T-helper 1 cell treated with Interleukin-12 subunit alpha and Interleukin-12 subunit beta and Interleukin-4 antibody, amounts not matched to agents 30 μg/mL and 1 μg/mL, for 36 hours (primary cell): ENCODE results near the gene COL28A1.

Source experiments
- H3K27ac Mint-ChIP-seq: one replicate; pipeline ENCODE4 v1.8.0; 2021; ENCODE audit warnings: mild to moderate bottlenecking, mixed read lengths
- H3K27me3 Mint-ChIP-seq: one replicate; pipeline ENCODE4 v1.8.0; 2021; ENCODE audit warnings: low read depth, mixed read lengths
- H3K36me3 Mint-ChIP-seq: one replicate; pipeline ENCODE4 v1.8.0; 2021; ENCODE audit warnings: low read depth, mixed read lengths
- H3K4me1 Mint-ChIP-seq: one replicate; pipeline ENCODE4 v1.8.0; 2021; ENCODE audit warnings: low read depth, mixed read lengths
- H3K4me3 Mint-ChIP-seq: one replicate; pipeline ENCODE4 v1.8.0; 2021; ENCODE audit warnings: mild to moderate bottlenecking, moderate library complexity, mixed read lengths
- H3K9me3 Mint-ChIP-seq: one replicate; pipeline ENCODE4 v1.8.0; 2021; ENCODE audit warnings: mixed read lengths

The COL28A1 gene

DNA sequence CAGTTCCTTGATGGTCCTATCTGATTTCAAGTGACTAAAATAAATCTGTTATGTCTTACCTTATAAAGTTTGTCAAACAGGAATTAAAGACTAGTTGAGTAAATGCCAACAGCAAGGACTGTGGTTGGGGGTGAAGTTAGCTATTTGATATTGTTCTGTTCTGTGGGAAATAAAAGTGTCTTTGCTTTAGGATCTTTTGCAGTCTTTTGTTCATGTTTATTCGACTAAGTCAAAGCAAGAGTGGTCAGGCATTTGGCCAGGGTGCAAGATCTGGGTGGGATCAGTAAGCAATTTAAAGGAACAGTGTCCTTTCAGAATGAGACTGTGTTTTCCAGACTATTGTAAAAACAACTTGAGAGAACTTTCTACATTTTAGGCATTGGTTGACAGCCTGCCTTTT, at the start of gene COL28A1:
TSS of gene COL28A1 (minus strand) at position 183 of the 400 bp plus-strand sequence. CDS start 2,998 bp downstream, outside the sequence.
- Mint-ChIP-seq H3K36me3 (no peaks in the 10 kb centered on the region), H3K27me3 (peaks cover 32% of the 10 kb centered on the region), H3K9me3 (no peaks in the 10 kb centered on the region), H3K4me1 (no peaks in the 10 kb centered on the region), H3K27ac (no peak within 1 kb of the TSS), H3K4me3 (no peak within 1 kb of the TSS)

DNA sequence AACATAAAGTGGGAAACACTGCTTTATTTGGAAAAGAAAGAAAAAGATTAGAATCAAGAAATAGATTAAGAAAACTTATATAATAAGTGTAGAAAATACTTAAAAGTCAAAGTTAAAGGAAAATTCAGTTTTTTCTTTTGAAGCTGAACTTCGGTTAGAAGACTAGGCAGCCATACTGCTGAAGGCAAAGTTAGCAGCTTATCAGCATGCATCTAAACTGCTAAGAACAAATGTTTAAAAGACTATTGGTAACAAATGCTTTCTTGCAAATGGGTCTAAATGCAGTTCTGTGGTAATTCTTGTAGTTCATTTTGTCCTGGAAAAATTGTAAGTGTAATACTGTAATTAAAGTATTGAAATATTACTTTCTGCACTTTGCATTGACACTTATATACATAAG, 49.0 kb upstream of the COL28A1 start:
- Mint-ChIP-seq H3K27ac (no peak overlapping the region), H3K4me3 (no peak overlapping the region), H3K36me3 (peaks cover 6% of the 10 kb centered on the region), H3K4me1 (peaks cover 2% of the 10 kb centered on the region), H3K27me3 (no peaks in the 10 kb centered on the region), H3K9me3 (no peaks in the 10 kb centered on the region)

DNA sequence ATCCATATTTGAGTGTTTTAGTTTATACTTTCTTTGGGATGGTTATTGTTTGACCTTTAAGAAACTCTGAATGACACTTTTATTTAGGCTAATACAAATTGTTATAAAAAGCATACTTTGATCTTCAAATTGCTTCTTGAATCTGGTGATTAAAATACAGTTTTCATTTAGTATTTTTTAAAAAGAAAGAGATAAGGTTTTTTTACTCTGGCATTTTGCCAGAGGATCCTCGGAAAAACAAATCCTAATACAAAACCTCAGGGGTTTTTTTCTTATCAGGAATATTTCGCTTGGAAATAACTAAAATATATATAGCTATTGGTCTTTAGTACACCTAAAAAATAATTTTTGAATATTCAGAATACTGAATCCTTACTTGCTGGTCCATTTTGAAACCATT, 48.1 kb upstream of the COL28A1 start:
- Mint-ChIP-seq H3K36me3 (peaks cover 6% of the 10 kb centered on the region), H3K4me1 (peaks cover 4% of the 10 kb centered on the region), H3K4me3 (no peak overlapping the region), H3K9me3 (no peaks in the 10 kb centered on the region), H3K27me3 (no peaks in the 10 kb centered on the region), H3K27ac (no peak overlapping the region)

DNA sequence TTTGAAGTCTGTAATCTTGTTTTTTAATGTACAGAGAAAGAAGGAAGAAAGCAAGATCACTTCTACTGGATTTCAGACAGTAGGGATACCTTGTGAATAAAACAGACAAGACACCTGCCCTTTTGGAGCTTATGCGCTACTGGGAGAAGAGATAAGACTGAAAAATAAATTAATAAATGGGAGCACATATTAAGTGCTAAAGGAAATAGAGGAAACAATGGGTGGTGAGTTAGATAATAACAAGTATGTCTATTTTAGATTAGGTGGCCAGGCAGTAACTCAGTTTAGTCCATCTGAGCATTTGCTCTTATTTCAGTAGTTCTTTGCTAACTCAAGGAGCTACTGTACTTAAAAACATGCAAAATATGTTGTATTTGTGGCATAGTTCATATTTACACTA, 46.9 kb upstream of the COL28A1 start:
- Mint-ChIP-seq H3K4me1 (peaks cover 2% of the 10 kb centered on the region), H3K9me3 (no peaks in the 10 kb centered on the region), H3K36me3 (peaks cover 4% of the 10 kb centered on the region), H3K27me3 (no peaks in the 10 kb centered on the region), H3K27ac (no peak overlapping the region), H3K4me3 (no peak overlapping the region)

DNA sequence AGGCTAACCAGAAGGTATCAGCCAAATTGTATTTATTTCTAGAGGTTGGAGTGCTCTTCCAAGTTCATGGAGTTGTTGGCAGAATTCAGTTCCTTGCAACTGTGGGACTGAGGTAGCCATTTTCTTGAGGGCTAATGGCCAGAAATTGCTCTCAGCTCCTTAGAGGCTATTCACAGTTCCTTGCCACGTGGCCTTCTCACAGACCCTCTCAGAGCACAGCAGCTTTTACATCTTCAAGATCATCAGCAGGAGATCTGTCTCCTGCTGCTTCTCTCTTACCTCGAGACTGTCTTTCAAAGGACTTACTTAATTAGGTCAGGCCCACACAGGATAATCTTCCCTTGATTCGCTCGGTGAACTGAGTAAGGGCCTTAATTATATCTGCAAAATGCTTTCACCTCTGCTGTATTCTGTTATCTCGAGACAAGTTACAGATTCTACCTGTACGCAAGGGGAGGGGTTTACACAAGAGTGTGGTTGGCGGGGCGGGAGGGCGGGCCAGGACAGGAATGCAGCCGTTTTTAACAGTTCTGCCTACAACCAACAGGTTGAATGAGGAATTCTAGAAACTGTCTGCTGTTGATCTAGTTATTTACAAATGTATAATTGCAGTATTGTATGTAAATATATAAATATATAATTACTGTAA, 46.0 kb upstream of the COL28A1 start:
- Mint-ChIP-seq H3K27ac (no peak overlapping the region), H3K4me1 (peaks cover 2% of the 10 kb centered on the region), H3K9me3 (no peaks in the 10 kb centered on the region), H3K27me3 (no peaks in the 10 kb centered on the region), H3K4me3 (no peak overlapping the region), H3K36me3 (peaks cover 4% of the 10 kb centered on the region)

DNA sequence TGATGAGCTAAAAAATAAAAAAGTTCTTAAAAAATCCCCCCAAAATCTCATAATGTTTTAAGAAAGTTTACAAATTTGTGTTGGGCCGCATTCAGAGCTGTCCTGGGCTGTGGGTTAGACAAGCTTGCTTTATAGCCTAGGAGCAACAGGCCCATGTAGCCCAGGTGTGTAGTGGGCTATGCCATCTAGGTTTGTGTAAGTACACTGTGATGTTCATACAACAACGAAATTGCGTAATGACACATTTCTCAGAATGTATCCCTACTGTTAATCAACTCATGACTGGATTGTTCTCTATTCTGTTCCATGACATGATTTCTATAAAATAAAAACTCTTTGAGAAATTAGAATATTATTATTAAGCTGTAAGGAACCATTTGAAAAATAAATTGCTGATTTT, 44.0 kb upstream of the COL28A1 start:
- Mint-ChIP-seq H3K4me3 (no peak overlapping the region), H3K36me3 (peaks cover 6% of the 10 kb centered on the region), H3K27me3 (no peaks in the 10 kb centered on the region), H3K4me1 (peaks cover 2% of the 10 kb centered on the region), H3K27ac (no peak overlapping the region), H3K9me3 (no peaks in the 10 kb centered on the region)

DNA sequence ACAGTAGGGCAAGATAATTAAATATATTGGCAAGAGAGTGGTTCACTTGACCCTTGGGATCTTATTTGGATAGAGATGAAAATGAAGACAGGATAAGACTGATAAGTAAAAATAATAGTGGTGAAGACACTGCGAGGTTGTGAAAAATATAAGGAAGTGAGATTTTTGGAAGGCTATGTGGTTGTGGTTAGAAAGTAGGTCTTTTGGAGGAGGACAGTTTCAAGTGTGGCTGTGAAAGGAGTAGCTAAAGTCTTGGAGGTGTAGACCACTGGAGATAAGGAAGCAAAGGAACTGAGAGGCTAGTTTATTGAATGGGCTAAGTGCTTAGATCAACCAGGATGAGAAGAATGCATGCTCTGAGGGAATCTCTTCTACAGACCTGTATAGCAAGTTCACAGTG, 42.2 kb upstream of the COL28A1 start:
- Mint-ChIP-seq H3K4me3 (no peak overlapping the region), H3K27ac (no peak overlapping the region), H3K9me3 (no peaks in the 10 kb centered on the region), H3K36me3 (peaks cover 15% of the 10 kb centered on the region), H3K4me1 (peaks cover 3% of the 10 kb centered on the region), H3K27me3 (no peaks in the 10 kb centered on the region)

DNA sequence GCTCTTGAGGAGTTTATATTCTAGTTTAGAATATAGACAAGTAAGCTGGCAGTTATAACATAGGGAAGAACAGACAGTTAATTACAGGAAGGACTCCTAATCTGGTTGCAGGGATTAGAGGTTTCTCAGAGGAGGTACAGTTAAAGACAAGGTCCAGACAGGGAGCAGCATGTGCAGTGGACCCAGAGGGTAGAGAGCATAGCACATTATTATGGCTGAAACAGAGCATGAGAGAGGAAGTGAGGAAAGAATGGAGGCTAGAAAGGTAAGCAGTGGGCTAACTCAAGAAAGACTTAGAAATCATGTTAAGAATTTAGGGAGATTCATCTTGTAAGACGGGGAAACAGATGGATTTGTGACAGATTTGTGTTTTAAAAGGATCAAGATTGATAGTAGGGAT, 40.7 kb upstream of the COL28A1 start:
- no peaks in the 10 kb centered on the region for H3K27me3 Mint-ChIP-seq
- peaks cover 16% of the 10 kb centered on the region for H3K36me3 Mint-ChIP-seq
- H3K4me3 Mint-ChIP-seq: no peak overlapping the region
- peaks cover 8% of the 10 kb centered on the region for H3K4me1 Mint-ChIP-seq
- H3K9me3 Mint-ChIP-seq: no peaks in the 10 kb centered on the region
- no peak overlapping the region for H3K27ac Mint-ChIP-seq

DNA sequence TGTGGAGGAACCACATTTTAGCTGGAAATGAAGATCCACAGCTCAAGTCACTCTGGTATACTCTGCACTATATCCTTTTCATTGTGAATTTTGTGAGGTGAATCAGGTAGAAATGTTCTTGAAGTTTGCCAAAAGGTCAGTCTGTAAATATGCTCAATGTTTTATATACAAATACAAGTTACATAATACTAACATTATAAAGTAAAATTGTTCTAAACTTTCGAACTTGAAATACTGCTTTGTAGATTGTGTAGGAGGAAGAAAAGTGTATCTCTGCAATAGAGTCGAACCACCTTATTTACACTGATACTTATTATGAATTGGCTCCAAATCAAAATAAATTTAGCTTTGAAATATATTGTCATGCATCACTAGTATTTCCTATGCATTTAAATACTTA, 38.0 kb upstream of the COL28A1 start:
- Mint-ChIP-seq H3K27ac (no peak overlapping the region), H3K4me3 (no peak overlapping the region), H3K9me3 (no peaks in the 10 kb centered on the region), H3K27me3 (no peaks in the 10 kb centered on the region), H3K36me3 (peaks cover 25% of the 10 kb centered on the region), H3K4me1 (peaks cover 24% of the 10 kb centered on the region)

DNA sequence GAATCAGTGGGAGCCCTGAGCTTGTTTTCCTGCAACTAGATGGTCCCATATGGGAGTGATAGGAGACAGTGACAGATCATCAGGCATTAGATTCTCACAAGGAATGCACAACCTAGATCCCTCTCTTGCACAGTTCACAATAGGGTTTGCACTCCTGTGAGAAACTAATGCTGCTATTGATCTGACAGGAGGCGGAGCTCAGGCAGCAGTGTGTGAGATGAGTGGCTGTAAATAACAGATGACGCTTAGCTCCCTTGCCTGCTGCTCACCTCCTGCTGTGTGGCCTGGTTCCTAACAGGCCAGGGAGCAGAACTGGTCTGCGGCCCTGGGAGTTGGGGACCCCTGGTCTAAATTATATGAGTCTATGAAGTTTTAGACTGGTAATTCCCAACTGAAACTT, 34.9 kb upstream of the COL28A1 start:
- Mint-ChIP-seq H3K27ac (peak overlapping the region; percentile 66), H3K4me1 (peaks cover 36% of the 10 kb centered on the region), H3K4me3 (no peak overlapping the region), H3K36me3 (peaks cover 24% of the 10 kb centered on the region), H3K27me3 (no peaks in the 10 kb centered on the region), H3K9me3 (no peaks in the 10 kb centered on the region)

DNA sequence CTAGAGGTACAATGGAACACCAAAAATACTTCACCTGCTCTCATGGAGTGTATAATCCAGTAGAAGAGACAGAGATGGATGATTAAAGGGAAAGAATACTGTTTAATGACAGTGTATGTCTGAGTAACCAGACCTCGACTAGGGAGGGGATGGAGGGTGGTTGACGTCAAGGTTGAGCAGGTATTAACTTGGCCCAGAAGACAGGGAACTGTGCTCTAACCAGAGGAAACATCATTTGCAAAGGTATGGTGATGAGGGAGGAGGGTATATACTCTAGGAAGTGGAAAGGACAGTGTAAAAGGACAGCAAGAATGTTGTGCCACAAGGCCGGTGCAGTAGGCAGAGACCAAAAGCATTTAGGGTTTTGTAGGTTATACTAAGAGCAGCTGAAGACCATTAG, 33.9 kb upstream of the COL28A1 start:
- Mint-ChIP-seq H3K27ac (peak overlapping the region; percentile 83), H3K4me1 (peaks cover 36% of the 10 kb centered on the region), H3K27me3 (no peaks in the 10 kb centered on the region), H3K36me3 (peaks cover 23% of the 10 kb centered on the region), H3K4me3 (peak overlapping the region; percentile 79), H3K9me3 (no peaks in the 10 kb centered on the region)

DNA sequence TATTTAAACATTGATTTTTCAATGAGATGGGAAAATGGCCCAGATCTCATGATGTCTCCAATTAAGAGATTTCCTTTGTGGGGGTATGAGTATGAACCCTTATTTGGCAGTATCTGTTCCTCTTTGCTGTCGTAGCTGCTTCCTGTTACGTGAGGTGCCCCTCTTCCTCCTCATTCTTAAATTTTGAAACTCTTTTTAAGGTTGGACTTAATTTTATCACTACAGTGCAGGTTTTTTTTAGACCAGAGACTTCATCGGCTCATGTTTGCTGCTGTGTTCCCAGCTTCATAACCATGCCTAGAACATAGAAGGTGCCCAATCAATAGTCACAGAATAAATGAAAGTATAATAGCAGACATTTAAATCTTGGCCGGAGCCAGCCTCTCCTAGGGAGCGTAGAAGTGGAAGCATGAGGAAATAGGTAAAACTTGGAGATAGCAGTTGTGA, 33.4 kb upstream of the COL28A1 start:
- H3K27ac Mint-ChIP-seq: peak overlapping the region; percentile 83
- H3K36me3 Mint-ChIP-seq: peaks cover 20% of the 10 kb centered on the region
- no peaks in the 10 kb centered on the region for H3K27me3 Mint-ChIP-seq
- peak overlapping the region; percentile 79 for H3K4me3 Mint-ChIP-seq
- peaks cover 36% of the 10 kb centered on the region for H3K4me1 Mint-ChIP-seq
- H3K9me3 Mint-ChIP-seq: no peaks in the 10 kb centered on the region

DNA sequence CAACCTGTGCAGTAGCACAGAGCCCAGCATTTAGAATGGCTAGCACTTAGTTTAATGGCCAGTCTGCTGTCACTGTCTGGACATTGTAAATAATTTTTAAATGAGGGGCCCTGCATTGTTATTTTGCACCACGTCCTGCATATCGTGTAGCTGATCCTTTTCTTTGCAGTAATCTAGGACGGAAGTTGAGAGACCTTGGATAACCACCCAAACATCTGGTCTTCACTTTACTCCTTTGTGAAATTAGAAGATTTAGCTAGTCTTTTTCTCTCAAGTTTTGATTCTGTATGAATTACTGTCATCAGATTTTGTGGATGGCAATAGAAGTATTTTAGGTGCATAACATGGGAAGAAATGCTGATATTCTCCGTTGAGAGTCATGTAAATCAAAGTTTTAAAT, 32.9 kb upstream of the COL28A1 start:
- H3K4me3 Mint-ChIP-seq: peak overlapping the region; percentile 79

DNA sequence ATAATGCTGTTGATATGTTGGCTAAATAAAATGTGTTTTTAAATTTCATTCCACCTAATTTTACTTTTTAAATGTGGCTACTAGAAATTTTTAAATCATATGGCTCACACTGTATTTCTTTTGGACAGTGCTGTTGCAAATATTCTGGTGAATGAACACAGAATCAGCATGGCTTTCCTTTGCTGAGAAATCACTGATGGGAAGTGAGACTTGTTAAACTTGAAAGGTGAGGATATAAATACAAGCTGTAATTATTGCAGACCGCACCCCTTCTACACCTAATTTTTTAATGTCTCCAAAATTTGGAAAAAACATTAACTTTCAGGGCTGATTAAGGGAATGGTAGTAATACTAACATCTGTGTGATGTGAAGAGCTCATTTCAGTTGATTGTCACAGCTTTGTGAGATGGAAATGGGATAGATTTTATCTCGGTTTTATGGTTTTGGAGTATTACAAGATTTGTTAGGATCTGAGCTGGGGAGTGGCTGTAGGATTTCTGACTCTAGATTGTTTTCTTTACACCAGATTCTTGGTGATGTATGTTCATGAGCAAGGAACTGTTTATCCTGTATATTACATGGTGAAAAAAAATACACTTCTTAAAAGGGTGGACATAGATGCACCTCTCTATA, 32.3 kb upstream of the COL28A1 start:
- Mint-ChIP-seq H3K9me3 (no peaks in the 10 kb centered on the region), H3K27me3 (no peaks in the 10 kb centered on the region), H3K4me3 (peak overlapping the region; percentile 79), H3K4me1 (peaks cover 36% of the 10 kb centered on the region), H3K27ac (peak overlapping the region; percentile 83), H3K36me3 (peaks cover 14% of the 10 kb centered on the region)

More for the DNA sequence above, 32.9 kb upstream of the COL28A1 start:
- Mint-ChIP-seq H3K4me1 (peaks cover 36% of the 10 kb centered on the region), H3K27me3 (no peaks in the 10 kb centered on the region), H3K9me3 (no peaks in the 10 kb centered on the region), H3K36me3 (peaks cover 17% of the 10 kb centered on the region), H3K27ac (peak overlapping the region; percentile 83)
